ENCODE data around the gene BCAS3.

Gene BCAS3

GRCh38 chr17:61251939-61252865 lies 574.6 kb downstream of the BCAS3 start:
- TF ChIP-seq ZNF274 (IDR thresholded peaks at IDR 0.05; ENCODE audit: low read depth, low read length), result no peak
- H3K4me3 ChIP-seq (ENCODE audit: low read length), result no peak overlapping the region

- TF ChIP-seq ZNF274 (IDR thresholded peaks at IDR 0.05; ENCODE audit: low read depth, low read length), result no peak
- no peak overlapping the region for H3K4me3 ChIP-seq (ENCODE audit: low read length)
Measured at GRCh38 chr17:61253362-61253761, 575.7 kb downstream of the BCAS3 start.

GRCh38 chr17:61253937-61254574 lies 576.4 kb downstream of the BCAS3 start:
- TF ChIP-seq ZNF274 (IDR thresholded peaks at IDR 0.05; ENCODE audit: low read depth, low read length), result no peak

GRCh38 chr17:61254904-61255303 lies 577.3 kb downstream of the BCAS3 start:
- no peak for TF ChIP-seq ZNF274 (IDR thresholded peaks at IDR 0.05; ENCODE audit: low read depth, low read length)
- H3K4me3 ChIP-seq (ENCODE audit: low read length), result no peak overlapping the region

More at GRCh38 chr17:61253937-61254574, 576.4 kb downstream of the BCAS3 start:
- no peak overlapping the region for H3K4me3 ChIP-seq (ENCODE audit: low read length)

GRCh38 chr17:61255647-61256046 lies 578.0 kb downstream of the BCAS3 start:
- H3K4me3 ChIP-seq (ENCODE audit: low read length), result no peak overlapping the region
- TF ChIP-seq ZNF274 (IDR thresholded peaks at IDR 0.05; ENCODE audit: low read depth, low read length), result no peak

- no peak for TF ChIP-seq ZNF274 (IDR thresholded peaks at IDR 0.05; ENCODE audit: low read depth, low read length)
- no peak overlapping the region for H3K4me3 ChIP-seq (ENCODE audit: low read length)
Measured at GRCh38 chr17:61259360-61259759, 581.7 kb downstream of the BCAS3 start.

- H3K4me3 ChIP-seq (ENCODE audit: low read length), result no peak overlapping the region
- no peak for TF ChIP-seq ZNF274 (IDR thresholded peaks at IDR 0.05; ENCODE audit: low read depth, low read length)
Measured at GRCh38 chr17:61260071-61260797, 582.6 kb downstream of the BCAS3 start.

GRCh38 chr17:61261001-61261637 lies 583.5 kb downstream of the BCAS3 start:
- TF ChIP-seq ZNF274 (IDR thresholded peaks at IDR 0.05; ENCODE audit: low read depth, low read length), result no peak
- no peak overlapping the region for H3K4me3 ChIP-seq (ENCODE audit: low read length)

- no peak overlapping the region for H3K4me3 ChIP-seq (ENCODE audit: low read length)
- no peak for TF ChIP-seq ZNF274 (IDR thresholded peaks at IDR 0.05; ENCODE audit: low read depth, low read length)
Measured at GRCh38 chr17:61265397-61265796, 587.7 kb downstream of the BCAS3 start.

GRCh38 chr17:61267847-61268246 lies 590.2 kb downstream of the BCAS3 start:
- no peak for TF ChIP-seq ZNF274 (IDR thresholded peaks at IDR 0.05; ENCODE audit: low read depth, low read length)
- no peak overlapping the region for H3K4me3 ChIP-seq (ENCODE audit: low read length)

GRCh38 chr17:61275395-61275794 lies 597.7 kb downstream of the BCAS3 start:
- no peak overlapping the region for H3K4me3 ChIP-seq (ENCODE audit: low read length)
- TF ChIP-seq ZNF274 (IDR thresholded peaks at IDR 0.05; ENCODE audit: low read depth, low read length), result no peak

GRCh38 chr17:61276806-61277205 lies 599.2 kb downstream of the BCAS3 start:
- no peak for TF ChIP-seq ZNF274 (IDR thresholded peaks at IDR 0.05; ENCODE audit: low read depth, low read length)

GRCh38 chr17:61279476-61280145 lies 602.0 kb downstream of the BCAS3 start:
- H3K4me3 ChIP-seq (ENCODE audit: low read length), result no peak overlapping the region
- TF ChIP-seq ZNF274 (IDR thresholded peaks at IDR 0.05; ENCODE audit: low read depth, low read length), result no peak

More at GRCh38 chr17:61276806-61277205, 599.2 kb downstream of the BCAS3 start:
- H3K4me3 ChIP-seq (ENCODE audit: low read length), result no peak overlapping the region

Measured in GM08714 (cell line).